NCI-H1092 (cell line): Measurements from ENCODE around the gene EXOC7.

Experiments used
- DNase-seq: peaks from one replicate; lab custom pipeline; 2025; lab: John Stamatoyannopoulos, UW

EXOC7 gene

GRCh38 chr17:76138896-76139752 is 35.5 kb upstream of the EXOC7 start:
- no peak for DNase-seq

DNA sequence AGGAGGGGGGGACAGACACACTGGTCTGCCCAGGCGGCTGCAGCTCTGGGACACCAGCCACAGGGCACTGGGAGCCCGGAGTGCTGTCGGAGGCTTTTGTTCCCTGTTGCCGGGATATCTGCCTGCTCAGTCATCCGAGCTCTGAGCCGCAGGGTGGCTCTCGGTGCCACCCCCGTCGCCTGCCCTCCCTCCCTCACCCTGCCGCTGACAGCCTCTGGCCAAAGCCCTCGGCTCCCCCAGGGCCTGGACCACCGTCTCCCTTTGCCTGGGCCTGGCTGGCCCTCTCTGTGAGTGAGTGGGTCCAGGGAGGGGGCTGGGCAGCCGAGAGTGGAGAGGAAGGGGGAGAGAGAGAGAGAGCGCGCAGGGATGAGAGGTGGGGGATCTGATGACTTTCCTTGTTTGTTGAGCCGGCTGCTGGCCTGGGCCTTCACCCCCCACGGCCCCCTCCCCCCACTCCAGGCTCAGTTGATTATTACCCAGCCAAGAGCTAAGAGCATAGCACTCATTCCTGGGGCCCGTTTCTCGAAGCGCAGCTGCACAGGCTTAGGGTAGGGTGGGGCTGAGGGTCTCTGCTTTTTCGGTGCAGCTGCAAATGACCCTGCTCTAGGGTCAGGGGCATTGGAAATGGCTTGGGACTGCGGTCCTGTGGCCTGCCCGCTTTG is 34.8 kb upstream of the EXOC7 start:
- DNase-seq = peak; percentile 16

GRCh38 chr17:76137351-76138233 is 34.0 kb upstream of the EXOC7 start:
- DNase-seq = no peak

DNA sequence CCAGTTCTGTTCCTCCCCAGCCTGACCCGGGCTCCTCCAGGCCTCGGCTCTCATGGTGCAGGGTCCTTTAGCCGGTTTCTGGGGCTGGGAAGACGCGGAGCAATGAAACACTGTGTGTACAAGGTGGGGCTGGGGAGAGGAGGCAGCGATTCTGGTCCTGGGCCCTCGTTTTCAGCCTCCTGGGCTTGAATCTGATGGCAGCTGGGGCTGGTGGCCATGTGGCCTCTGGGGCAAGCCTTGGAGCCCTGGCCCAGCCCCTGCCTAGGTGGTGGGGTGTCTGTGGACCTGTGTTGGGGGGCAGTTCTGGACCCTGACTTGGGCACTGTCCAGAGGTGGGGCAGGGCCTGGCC is 33.4 kb upstream of the EXOC7 start:
- no peak for DNase-seq

- DNase-seq = no peak
Observed at GRCh38 chr17:76136276-76137000, 32.9 kb upstream of the EXOC7 start.

DNA sequence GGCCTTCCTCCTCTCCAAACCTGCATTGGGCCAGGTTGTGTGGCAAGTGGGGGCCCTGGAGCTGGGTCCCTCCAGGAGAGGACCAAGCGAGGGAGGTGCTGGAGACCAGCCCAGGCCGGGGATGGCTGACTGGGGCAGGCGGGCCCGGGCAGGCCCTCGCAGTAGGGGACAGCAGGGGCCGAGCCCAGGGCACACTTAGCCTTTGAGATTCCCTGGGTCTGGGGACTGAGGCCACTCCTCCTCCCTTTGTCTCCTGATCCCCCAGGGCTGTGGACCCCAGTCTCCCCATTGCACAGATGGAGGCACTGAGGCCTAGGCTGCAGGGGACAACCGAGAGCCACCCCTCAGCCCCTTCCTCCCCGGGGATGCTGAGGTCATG is 32.2 kb upstream of the EXOC7 start:
- no peak for DNase-seq

DNA sequence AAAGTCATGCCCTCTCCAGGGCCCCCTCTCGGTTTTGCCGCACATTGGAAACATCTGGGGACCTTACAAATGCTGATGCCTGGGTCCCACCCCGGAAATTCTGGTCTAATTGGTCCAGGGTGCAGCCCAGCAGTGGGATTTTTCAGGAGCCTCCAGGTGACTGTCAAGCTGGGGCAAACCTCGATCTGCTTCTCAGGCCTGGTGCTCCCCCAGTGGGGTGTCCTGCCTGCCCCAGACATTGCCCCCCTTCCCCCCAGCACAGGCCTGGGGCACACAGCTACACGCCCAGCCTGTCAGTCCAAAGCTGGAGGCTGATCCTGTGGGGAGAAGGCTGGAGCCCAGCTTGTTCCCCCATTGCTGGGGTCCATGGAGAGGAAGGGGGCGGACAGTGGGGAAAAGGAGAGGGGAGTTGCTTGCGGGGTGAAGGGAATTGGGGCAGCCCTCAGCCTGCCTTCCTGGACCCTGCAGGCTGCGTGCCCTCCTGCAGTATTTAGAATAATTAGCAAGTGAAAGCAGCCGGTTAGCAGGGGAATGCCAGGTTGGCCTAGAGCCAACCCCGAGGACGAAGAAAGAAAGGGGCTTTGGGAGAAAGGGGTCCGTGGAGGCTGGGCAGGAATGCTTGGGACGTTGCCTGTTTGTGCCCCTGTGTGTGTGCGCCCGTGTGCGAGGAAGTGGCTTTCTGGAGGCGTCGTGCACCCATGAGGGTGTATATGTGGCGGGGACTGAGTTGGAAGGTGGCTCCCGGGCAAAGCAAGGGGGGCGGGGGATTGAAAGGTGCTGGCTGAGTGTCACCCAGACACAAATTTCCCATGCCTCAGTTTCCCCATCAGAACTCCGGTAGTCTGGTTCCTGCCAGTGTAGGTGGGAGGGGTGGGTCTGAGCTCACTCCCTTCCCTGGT is 31.6 kb upstream of the EXOC7 start:
- DNase-seq = no peak

GRCh38 chr17:76132574-76133338 is 29.2 kb upstream of the EXOC7 start:
- no peak for DNase-seq

DNA sequence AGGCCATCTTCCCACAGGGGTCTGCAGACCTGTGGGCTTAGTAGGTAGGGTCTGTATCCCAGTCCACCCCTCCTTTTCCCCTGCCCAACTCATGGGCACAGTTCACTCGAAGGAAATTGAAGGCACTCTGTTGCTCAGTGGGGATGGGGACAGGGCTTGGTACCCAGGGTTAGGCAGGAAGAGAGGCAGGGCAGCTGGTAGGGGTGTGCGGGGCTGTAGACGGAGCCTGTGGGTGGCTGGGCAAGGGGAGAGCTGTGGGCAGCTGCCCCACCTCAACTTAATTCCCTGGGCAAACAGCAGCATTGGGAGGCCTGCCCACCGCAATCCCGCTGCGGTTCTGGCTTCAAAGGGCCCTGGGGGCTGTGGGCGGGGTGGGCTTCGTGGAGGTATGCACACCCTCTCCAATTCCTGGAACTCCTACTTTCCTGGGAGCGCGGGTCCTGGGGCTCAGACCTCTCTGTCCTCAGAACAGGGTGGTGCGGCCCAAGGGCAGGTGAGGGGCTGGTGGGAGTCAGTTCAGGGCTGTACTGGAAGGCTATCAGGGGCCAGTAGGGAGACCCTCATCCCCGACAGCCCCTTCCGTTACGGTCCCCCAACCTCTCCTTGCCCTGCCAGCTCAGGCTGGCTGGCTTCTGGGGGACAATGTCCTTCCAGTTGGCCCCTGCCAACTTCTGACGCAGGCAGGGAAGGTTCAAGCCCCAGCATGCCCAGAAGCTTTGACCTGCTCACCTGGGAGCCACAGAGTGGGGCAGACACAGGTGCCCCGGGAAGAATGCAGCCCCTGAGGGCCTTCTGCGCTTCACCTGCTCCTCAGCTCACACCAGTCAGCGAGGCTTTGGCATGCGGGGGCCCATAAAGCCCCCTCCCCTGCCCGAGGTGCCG is 28.3 kb upstream of the EXOC7 start:
- no peak for DNase-seq

- DNase-seq = no peak
Observed at GRCh38 chr17:76131051-76131691, 27.6 kb upstream of the EXOC7 start.

DNA sequence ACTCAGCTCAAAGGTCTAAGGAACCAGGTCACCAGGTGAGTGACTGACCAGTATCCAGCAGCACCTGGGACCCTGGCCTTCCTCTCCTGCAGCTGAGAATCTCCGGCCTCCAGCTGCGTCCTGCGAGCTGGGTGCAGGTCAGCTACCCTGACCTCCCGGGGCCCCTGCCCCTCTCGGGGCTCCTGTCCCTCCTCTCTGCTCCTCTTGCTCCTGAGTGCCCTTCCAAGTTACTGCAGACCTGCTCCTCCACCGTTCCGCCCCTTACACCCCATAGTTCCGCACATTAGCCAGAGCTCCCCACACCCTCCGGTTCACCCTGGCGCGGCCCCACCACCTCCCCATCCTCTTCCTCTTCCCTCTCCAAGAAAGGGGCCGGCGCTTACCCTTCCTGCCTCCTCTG is 26.9 kb upstream of the EXOC7 start:
- no peak for DNase-seq

- DNase-seq = no peak
Observed at GRCh38 chr17:76125922-76126321, 22.3 kb upstream of the EXOC7 start.

- no peak for DNase-seq
Observed at GRCh38 chr17:76125391-76125675, 21.7 kb upstream of the EXOC7 start.

DNA sequence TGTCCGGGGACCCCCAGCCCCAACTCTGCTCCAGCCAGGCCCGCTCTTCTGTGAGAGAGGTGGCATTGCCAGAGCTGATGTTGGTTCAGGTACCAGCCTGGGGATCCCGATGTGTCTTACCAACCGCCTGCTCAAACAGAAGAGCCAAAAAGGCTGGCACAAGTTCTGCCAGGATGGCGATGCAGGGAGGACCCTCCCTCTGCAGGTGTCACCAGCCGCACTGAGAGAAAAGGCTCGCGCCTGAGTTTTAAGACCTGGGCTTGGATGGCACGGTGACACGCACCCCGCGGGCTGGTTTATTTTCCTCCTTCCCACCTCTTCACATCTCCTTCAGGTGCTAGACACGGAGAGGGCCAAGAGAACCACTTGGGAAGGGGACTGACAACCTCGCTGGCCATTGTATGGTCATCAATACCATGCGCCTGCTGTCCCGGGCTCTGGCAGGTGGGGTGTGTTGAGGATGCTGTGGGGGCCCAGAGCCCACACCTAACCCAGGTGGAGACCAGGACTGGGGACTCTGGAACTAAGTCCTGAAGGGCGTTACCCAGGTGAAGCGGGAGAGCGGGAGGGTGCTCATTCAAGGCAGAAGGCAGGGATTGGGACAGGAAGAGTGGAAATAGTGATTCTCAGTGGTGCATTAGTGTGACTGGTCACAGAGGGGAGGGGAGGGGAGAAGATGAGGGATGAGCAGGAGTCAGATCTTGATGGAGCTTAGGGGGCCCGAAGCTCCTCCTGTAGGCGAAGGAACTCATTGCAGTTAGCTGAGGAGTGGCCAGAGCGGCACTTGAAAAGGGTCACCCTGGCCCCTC is 21.2 kb upstream of the EXOC7 start:
- DNase-seq = no peak

- no peak for DNase-seq
Observed at GRCh38 chr17:76123749-76124581, 20.4 kb upstream of the EXOC7 start.

GRCh38 chr17:76123191-76123499 is 19.6 kb upstream of the EXOC7 start:
- DNase-seq = no peak

- DNase-seq = no peak
Observed at GRCh38 chr17:76122431-76123190, 19.0 kb upstream of the EXOC7 start.
